ENCODE measurements around the gene TMEM14B.
"Not testable (repeated sequence)": the region's sequence is repeated elsewhere in the genome, so short reads cannot be mapped to it uniquely, and the experiment has no call there.

DNA sequence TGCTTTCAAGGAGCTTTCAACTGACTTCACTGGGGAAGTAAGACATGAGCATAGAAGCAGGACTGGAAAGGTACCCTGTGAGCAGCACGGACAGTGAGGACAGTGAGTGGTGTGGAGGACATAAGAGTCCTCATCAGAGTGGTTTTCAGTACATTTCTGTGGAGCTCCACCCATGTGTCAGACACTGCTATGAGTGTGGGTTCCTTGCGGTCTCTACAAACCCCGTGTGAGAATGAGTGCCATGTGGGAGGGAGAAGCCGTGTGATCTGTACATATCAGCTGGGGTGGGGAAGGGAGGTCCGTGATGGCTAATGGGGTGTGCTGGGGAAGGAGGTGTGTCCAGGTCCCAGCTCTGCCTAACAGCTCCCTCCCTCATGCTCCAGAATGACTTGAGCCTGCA is 4.2 kb downstream of the TMEM14B start:
- not testable (repeated sequence) for TF ChIP-seq CTCF (IDR thresholded peaks at IDR 0.05; ENCODE audit: low read depth, low read length); POLR2A (IDR thresholded peaks at IDR 0.05; ENCODE audit: extremely low read depth, insufficient read length)

Measured in NB4 (cell line).